ENCODE data around the gene DDX27.

GRCh38 chr20:49219924-49220831 lies 962 bp downstream of the DDX27 start:
- TF ChIP-seq CTCF (IDR thresholded peaks at IDR 0.05) (no peak), POLR2A (IDR thresholded peaks at IDR 0.05) (no peak)
